SH-SY5Y (cell line): ENCODE results near the gene LRRC39.

Experiments
- GATA2 ChIP-seq: IDR thresholded peaks from 2 replicates; pipeline ENCODE4 v1.6.1; 2011; ENCODE audit warnings: mild to moderate bottlenecking, low read depth, low read length
- GATA3 ChIP-seq: IDR thresholded peaks from 2 replicates; pipeline ENCODE4 v1.6.1; 2011; ENCODE audit warnings: low read depth, mild to moderate bottlenecking, low read length, moderate library complexity

GRCh38 chr1:100151679-100152078 is 26.4 kb downstream of the LRRC39 start:
- TF ChIP-seq GATA2 (no peak), GATA3 (no peak)
